Activated B cell treated with CpG ODN at 0.5 μM for 24 hours (primary cell): ENCODE data around the gene CSNK1E. TPM values are rescaled to one million over a fixed set of nuclear protein-coding genes. Genes with fewer than 3 reads are reported as not detected.

ENCODE experiments used
- ATAC-seq: fragments of 200-7000 bp; cut with Tn5 transposase; one replicate; pipeline ENCODE4 v1.10.0; 2021; ENCODE audit warnings: low read depth, mild to moderate bottlenecking, moderate library complexity
- CTCF ChIA-PET: fragments of 350-600 bp; sonication (Branson Sonifier 250); formaldehyde crosslinking; loops from one replicate; lab custom pipeline; 2021; ENCODE audit warnings: antibody characterized with exemption; lab: Charles Lee
- POLR2A ChIA-PET: fragments of 350-600 bp; sonication (Branson Sonifier 250); formaldehyde crosslinking; loops from one replicate; lab custom pipeline; 2021; ENCODE audit warnings: antibody characterized with exemption; lab: Charles Lee
- DNase-seq: peaks from one replicate; pipeline ENCODE4 v3.0.0; 2022
- H3K27ac Mint-ChIP-seq: one replicate; pipeline ENCODE4 v1.8.0; 2020; ENCODE audit warnings: mixed read lengths
- H3K27me3 Mint-ChIP-seq: one replicate; pipeline ENCODE4 v1.8.0; 2021; ENCODE audit warnings: mixed read lengths
- H3K36me3 Mint-ChIP-seq: one replicate; pipeline ENCODE4 v1.8.0; 2021; ENCODE audit warnings: low read depth, mixed read lengths
- H3K4me1 Mint-ChIP-seq: one replicate; pipeline ENCODE4 v1.8.0; 2021; ENCODE audit warnings: mixed read lengths
- H3K4me3 Mint-ChIP-seq: one replicate; pipeline ENCODE4 v1.8.0; 2020; ENCODE audit warnings: mild to moderate bottlenecking, mixed read lengths
- H3K9me3 Mint-ChIP-seq: one replicate; pipeline ENCODE4 v1.8.0; 2020; ENCODE audit warnings: mixed read lengths
- CTCF ChIP-seq: fragments of 200-600 bp; IDR thresholded peaks from one replicate; pipeline ENCODE4 v1.8.0; 2022; ENCODE audit warnings: antibody characterized with exemption, mild to moderate bottlenecking
- intact Hi-C: fragments of 100-400 bp; cut with micrococcal nuclease; formaldehyde crosslinking; loops from one replicate; pipeline ENCODE4 v1.15.1; 2024
- total RNA-seq: library from RNA; stranded (reverse); gene quantifications from 2 replicates; pipeline ENCODE4 v1.2.3, GENCODE V29; 2022

CSNK1E gene
- total RNA-seq, 1 donor from 2014 or later: 85.2 TPM

GRCh38 chr22:38295339-38295738 lies 21.9 kb downstream of the CSNK1E start:
- no peak for TF ChIP-seq CTCF
- Mint-ChIP-seq H3K27ac (no peak overlapping the region), H3K4me3 (no peak overlapping the region), H3K27me3 (no peaks in the 10 kb centered on the region), H3K36me3 (peaks cover 71% of the 10 kb centered on the region), H3K4me1 (no peaks in the 10 kb centered on the region), H3K9me3 (no peaks in the 10 kb centered on the region)
- no peak for ATAC-seq
- DNase-seq: no peak
- CTCF ChIA-PET: interaction anchor here (1.0 kb wide), 1 partner anchor 20 kb away, joined by 3 read pairs; no protein-coding TSS in a partner anchor
- intact Hi-C loops: no loop called here
- POLR2A ChIA-PET: no interaction called here

- intact Hi-C loops: no loop called here
- DNase-seq: no peak
- ChIA-PET POLR2A (no interaction called here), CTCF (no interaction called here)
- Mint-ChIP-seq H3K27ac (no peak overlapping the region), H3K36me3 (peaks cover 63% of the 10 kb centered on the region), H3K9me3 (no peaks in the 10 kb centered on the region), H3K27me3 (no peaks in the 10 kb centered on the region), H3K4me3 (no peak overlapping the region), H3K4me1 (no peaks in the 10 kb centered on the region)
- no peak for TF ChIP-seq CTCF
- no peak for ATAC-seq
Observed at GRCh38 chr22:38294193-38294592, 23.0 kb downstream of the CSNK1E start.

- ChIA-PET CTCF (no interaction called here), POLR2A (interaction anchor here (0.6 kb wide), 1 partner anchor 131 kb away, joined by 6 read pairs; no protein-coding TSS in a partner anchor)
- Mint-ChIP-seq H3K27ac (no peak overlapping the region), H3K4me1 (no peaks in the 10 kb centered on the region), H3K4me3 (no peak overlapping the region), H3K27me3 (no peaks in the 10 kb centered on the region), H3K9me3 (no peaks in the 10 kb centered on the region), H3K36me3 (peaks cover 53% of the 10 kb centered on the region)
- ATAC-seq: no peak
- TF ChIP-seq CTCF: no peak
- intact Hi-C loops: no loop called here
- DNase-seq: no peak
Observed at GRCh38 chr22:38292694-38293093, 24.5 kb downstream of the CSNK1E start.

GRCh38 chr22:38291201-38291777 lies 25.9 kb downstream of the CSNK1E start:
- no peaks in the 10 kb centered on the region for H3K27me3 Mint-ChIP-seq
- TF ChIP-seq CTCF: no peak
- ChIA-PET POLR2A (interaction anchor here (0.5 kb wide), 1 partner anchor 11 kb away, joined by 3 read pairs; no protein-coding TSS in a partner anchor), CTCF (no interaction called here)
- DNase-seq (no peak), ATAC-seq (no peak)
- no peak overlapping the region for H3K4me3 Mint-ChIP-seq
- intact Hi-C loops: no loop called here
- H3K4me1 Mint-ChIP-seq: no peaks in the 10 kb centered on the region
- no peaks in the 10 kb centered on the region for H3K9me3 Mint-ChIP-seq
- peaks cover 41% of the 10 kb centered on the region for H3K36me3 Mint-ChIP-seq
- peak overlapping the region; percentile 46 for H3K27ac Mint-ChIP-seq

- POLR2A ChIA-PET: interaction anchor here (0.5 kb wide), 1 partner anchor 10 kb away, joined by 3 read pairs; no protein-coding TSS in a partner anchor
- ATAC-seq (no peak), DNase-seq (no peak)
- TF ChIP-seq CTCF: no peak
- peaks cover 32% of the 10 kb centered on the region for H3K36me3 Mint-ChIP-seq
- H3K27me3 Mint-ChIP-seq: no peaks in the 10 kb centered on the region
- intact Hi-C loops: no loop called here
- H3K9me3 Mint-ChIP-seq: no peaks in the 10 kb centered on the region
- no peak overlapping the region for H3K27ac Mint-ChIP-seq
- H3K4me1 Mint-ChIP-seq: no peaks in the 10 kb centered on the region
- no peak overlapping the region for H3K4me3 Mint-ChIP-seq
- CTCF ChIA-PET: no interaction called here
Observed at GRCh38 chr22:38290347-38290746, 26.9 kb downstream of the CSNK1E start.
